GM23338 (cell line): Measurements from ENCODE around the gene IL36RN. TPM values are rescaled to one million over a fixed set of nuclear protein-coding genes. Genes with fewer than 3 reads are reported as not detected.

Experiments used
- ATAC-seq: fragments of 200-7000 bp; cut with Tn5 transposase; 3 replicates; pipeline ENCODE4 v1.9.1; 2020
- DNase-seq: peaks from one replicate; pipeline ENCODE4 v3.0.0-alpha.2; 2015; ENCODE audit warnings: low spot score
- H2AFZ ChIP-seq: fragments of 200-600 bp; sonication (generic); 2 replicates; pipeline ENCODE4 v1.8.0; 2016; ENCODE audit warnings: antibody characterized with exemption, mild to moderate bottlenecking, moderate library complexity
- H3F3A ChIP-seq: fragments of 200-600 bp; sonication (generic); replicated peaks from 2 replicates; pipeline ENCODE4 v1.8.0; 2017; ENCODE audit warnings: antibody characterized with exemption, mixed run types, low read depth
- H3K27ac ChIP-seq: fragments of 200-600 bp; sonication (generic); 2 replicates; pipeline ENCODE4 v1.6.1; 2016; ENCODE audit warnings: low read depth
- H3K27me3 ChIP-seq: fragments of 200-600 bp; sonication (generic); 2 replicates; pipeline ENCODE4 v1.8.0; 2016; ENCODE audit warnings: mild to moderate bottlenecking, mixed run types, moderate library complexity; ENCODE audit not compliant: insufficient read depth
- H3K36me3 ChIP-seq: fragments of 200-600 bp; sonication (generic); 2 replicates; pipeline ENCODE4 v1.8.0; 2016; ENCODE audit warnings: mild to moderate bottlenecking; ENCODE audit not compliant: insufficient read depth
- H3K4me1 ChIP-seq: fragments of 200-600 bp; sonication (generic); 2 replicates; pipeline ENCODE4 v1.8.0; 2016; ENCODE audit warnings: mild to moderate bottlenecking, moderate library complexity; ENCODE audit not compliant: insufficient read depth
- H3K4me2 ChIP-seq: fragments of 200-600 bp; sonication (generic); 2 replicates; pipeline ENCODE4 v1.7.1; 2017; ENCODE audit warnings: mixed run types
- H3K4me3 ChIP-seq: fragments of 200-600 bp; sonication (generic); 2 replicates; pipeline ENCODE4 v1.6.1; 2016; ENCODE audit warnings: mixed run types
- H3K79me2 ChIP-seq: fragments of 200-600 bp; sonication (generic); replicated peaks from 2 replicates; pipeline ENCODE4 v1.8.0; 2017; ENCODE audit warnings: mild to moderate bottlenecking; ENCODE audit not compliant: insufficient read depth
- H3K9me2 ChIP-seq: fragments of 200-600 bp; sonication (generic); 2 replicates; pipeline ENCODE4 v1.8.0; 2017; ENCODE audit not compliant: insufficient read depth
- H4K20me1 ChIP-seq: fragments of 200-600 bp; sonication (generic); replicated peaks from 2 replicates; pipeline ENCODE4 v1.8.0; 2017; ENCODE audit warnings: mild to moderate bottlenecking; ENCODE audit not compliant: insufficient read depth
- H3K27ac Mint-ChIP-seq: 2 replicates; pipeline ENCODE4 v1.8.0; 2020; ENCODE audit warnings: inconsistent platforms, mild to moderate bottlenecking, moderate library complexity, mixed read lengths
- H3K27me3 Mint-ChIP-seq: 3 replicates; pipeline ENCODE4 v1.8.0; 2022; ENCODE audit warnings: low read depth, mild to moderate bottlenecking, moderate library complexity, mixed read lengths, inconsistent platforms; ENCODE audit not compliant: insufficient read depth, poor library complexity
- H3K36me3 Mint-ChIP-seq: 3 replicates; pipeline ENCODE4 v1.8.0; 2021; ENCODE audit warnings: low read depth, mild to moderate bottlenecking, inconsistent platforms, moderate library complexity, mixed read lengths
- H3K4me1 Mint-ChIP-seq: 3 replicates; pipeline ENCODE4 v1.8.0; 2020; ENCODE audit warnings: mild to moderate bottlenecking, inconsistent platforms, mixed read lengths
- H3K4me3 Mint-ChIP-seq: 3 replicates; pipeline ENCODE4 v1.8.0; 2021; ENCODE audit warnings: moderate library complexity, mild to moderate bottlenecking, inconsistent platforms, mixed read lengths
- H3K9me3 Mint-ChIP-seq: 3 replicates; pipeline ENCODE4 v1.8.0; 2020; ENCODE audit warnings: moderate library complexity, mild to moderate bottlenecking, inconsistent platforms, mixed read lengths
- CREB1 ChIP-seq: fragments of 250-450 bp; sonication (Bioruptor Pico); IDR thresholded peaks from 2 replicates; pipeline ENCODE4 v1.5.0; 2020; ENCODE audit warnings: low read depth, mild to moderate bottlenecking, moderate library complexity
- CTCF ChIP-seq, 2 experiments: fragments of 200-600 bp in 1 of 2; sonication (generic) in 1 of 2; conservative IDR thresholded peaks; 2 replicates each; pipeline versions ENCODE4 v1.5.1 to v1.6.1; 2016 to 2017; ENCODE audit warnings: antibody characterized with exemption in 2 of 2, low read depth in 2 of 2, mild to moderate bottlenecking in 2 of 2, moderate library complexity in 1 of 2
- ETS1 ChIP-seq: IDR thresholded peaks from 2 replicates; pipeline ENCODE4 v1.6.1; 2016; ENCODE audit warnings: antibody characterized with exemption
- EZH2 ChIP-seq: fragments of 200-600 bp; sonication (generic); IDR thresholded peaks from one replicate; pipeline ENCODE4 v1.8.0; 2017; ENCODE audit warnings: antibody characterized with exemption, mild to moderate bottlenecking, low read depth; ENCODE audit not compliant: unreplicated experiment
- JUNB ChIP-seq: IDR thresholded peaks from one replicate; pipeline ENCODE4 v1.6.1; 2016; ENCODE audit warnings: antibody characterized with exemption; ENCODE audit not compliant: unreplicated experiment
- NANOG ChIP-seq: IDR thresholded peaks from 2 replicates; pipeline ENCODE4 v1.6.1; 2016; ENCODE audit warnings: antibody characterized with exemption, borderline replicate concordance
- POLR2AphosphoS5 ChIP-seq: IDR thresholded peaks from 2 replicates; pipeline ENCODE4 v1.6.1; 2016; ENCODE audit warnings: antibody characterized with exemption, low read depth
- STAT1 ChIP-seq: IDR thresholded peaks from one replicate; pipeline ENCODE4 v1.6.1; 2016; ENCODE audit warnings: antibody characterized with exemption; ENCODE audit not compliant: unreplicated experiment
- ZNF114 ChIP-seq: fragments of 250-450 bp; sonication (Bioruptor Pico); IDR thresholded peaks from 2 replicates; pipeline ENCODE4 v1.5.0; 2020; ENCODE audit warnings: mild to moderate bottlenecking, moderate library complexity
- ZNF331 ChIP-seq: fragments of 250-450 bp; sonication (Bioruptor Pico); IDR thresholded peaks from 2 replicates; pipeline ENCODE4 v1.5.0; 2020; ENCODE audit warnings: low read depth, mild to moderate bottlenecking, moderate library complexity
- polyA plus RNA-seq: library from polyadenylated mRNA; unstranded; fragments of >200 nt; fragmentation: Nextera tagmentation; extraction: Ambion mirVana; gene quantifications from 2 replicates; pipeline ENCODE4 v1.2.1, GENCODE V29; 2016
- total RNA-seq: library from RNA; depleted of rRNA; stranded (reverse); fragments of >200 nt; shearing (Covaris generic); gene quantifications from 2 replicates; pipeline ENCODE4 v1.2.3, GENCODE V29; 2014
- TF ChIP-seq, protein P1 (sequence below): IDR thresholded peaks from one replicate; pipeline ENCODE4 v1.6.1; 2018; ENCODE audit warnings: antibody characterized with exemption; ENCODE audit not compliant: unreplicated experiment
- TF ChIP-seq, protein P2 (sequence below): fragments of 250-450 bp; sonication (Bioruptor Pico); IDR thresholded peaks from 2 replicates; pipeline ENCODE4 v1.5.0; 2020; ENCODE audit warnings: mild to moderate bottlenecking, moderate library complexity

The IL36RN gene
- total and polyA plus RNA-seq, 2 experiments from 2014 or later, result not detected

DNA sequence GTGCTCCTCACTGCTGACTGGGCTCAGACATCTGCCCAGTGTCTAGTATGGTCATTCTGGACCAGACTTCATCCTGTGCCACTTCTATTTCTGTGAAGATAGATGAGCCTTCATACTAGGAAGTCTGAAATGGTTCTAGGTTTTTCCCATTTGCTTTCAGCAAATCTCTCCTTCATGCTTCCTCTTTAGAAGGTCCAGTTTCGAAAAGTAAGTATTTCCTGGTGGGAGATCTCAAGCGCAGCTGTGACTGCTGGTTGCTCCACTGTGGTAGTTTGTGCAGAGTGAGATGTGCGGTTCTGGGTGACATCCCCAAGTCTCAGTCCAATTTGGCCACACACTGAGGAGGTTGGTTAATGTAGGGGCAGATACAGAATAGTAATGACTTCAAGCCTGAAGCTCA is 20.7 kb upstream of the IL36RN start:
- no peak overlapping the region for H3K4me3 ChIP-seq
- H3K36me3 ChIP-seq, result no peaks in the 10 kb centered on the region
- H3F3A ChIP-seq, result no peaks in the 10 kb centered on the region
- no peak overlapping the region for H3K27ac ChIP-seq
- H3K27me3 ChIP-seq, result no peaks in the 10 kb centered on the region
- H3K27me3 Mint-ChIP-seq, result no peaks in the 10 kb centered on the region
- ATAC-seq (no peak), DNase-seq (no peak)
- H2AFZ ChIP-seq, result no peak overlapping the region
- no peak for TF ChIP-seq ETS1
- TF ChIP-seq, protein P1, sequence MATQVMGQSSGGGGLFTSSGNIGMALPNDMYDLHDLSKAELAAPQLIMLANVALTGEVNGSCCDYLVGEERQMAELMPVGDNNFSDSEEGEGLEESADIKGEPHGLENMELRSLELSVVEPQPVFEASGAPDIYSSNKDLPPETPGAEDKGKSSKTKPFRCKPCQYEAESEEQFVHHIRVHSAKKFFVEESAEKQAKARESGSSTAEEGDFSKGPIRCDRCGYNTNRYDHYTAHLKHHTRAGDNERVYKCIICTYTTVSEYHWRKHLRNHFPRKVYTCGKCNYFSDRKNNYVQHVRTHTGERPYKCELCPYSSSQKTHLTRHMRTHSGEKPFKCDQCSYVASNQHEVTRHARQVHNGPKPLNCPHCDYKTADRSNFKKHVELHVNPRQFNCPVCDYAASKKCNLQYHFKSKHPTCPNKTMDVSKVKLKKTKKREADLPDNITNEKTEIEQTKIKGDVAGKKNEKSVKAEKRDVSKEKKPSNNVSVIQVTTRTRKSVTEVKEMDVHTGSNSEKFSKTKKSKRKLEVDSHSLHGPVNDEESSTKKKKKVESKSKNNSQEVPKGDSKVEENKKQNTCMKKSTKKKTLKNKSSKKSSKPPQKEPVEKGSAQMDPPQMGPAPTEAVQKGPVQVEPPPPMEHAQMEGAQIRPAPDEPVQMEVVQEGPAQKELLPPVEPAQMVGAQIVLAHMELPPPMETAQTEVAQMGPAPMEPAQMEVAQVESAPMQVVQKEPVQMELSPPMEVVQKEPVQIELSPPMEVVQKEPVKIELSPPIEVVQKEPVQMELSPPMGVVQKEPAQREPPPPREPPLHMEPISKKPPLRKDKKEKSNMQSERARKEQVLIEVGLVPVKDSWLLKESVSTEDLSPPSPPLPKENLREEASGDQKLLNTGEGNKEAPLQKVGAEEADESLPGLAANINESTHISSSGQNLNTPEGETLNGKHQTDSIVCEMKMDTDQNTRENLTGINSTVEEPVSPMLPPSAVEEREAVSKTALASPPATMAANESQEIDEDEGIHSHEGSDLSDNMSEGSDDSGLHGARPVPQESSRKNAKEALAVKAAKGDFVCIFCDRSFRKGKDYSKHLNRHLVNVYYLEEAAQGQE, result no peak
- no peak for TF ChIP-seq CTCF (conservative IDR thresholded peaks at IDR 0.05; ENCODE audit: low read depth in 2 of 2)
- TF ChIP-seq, protein P2, sequence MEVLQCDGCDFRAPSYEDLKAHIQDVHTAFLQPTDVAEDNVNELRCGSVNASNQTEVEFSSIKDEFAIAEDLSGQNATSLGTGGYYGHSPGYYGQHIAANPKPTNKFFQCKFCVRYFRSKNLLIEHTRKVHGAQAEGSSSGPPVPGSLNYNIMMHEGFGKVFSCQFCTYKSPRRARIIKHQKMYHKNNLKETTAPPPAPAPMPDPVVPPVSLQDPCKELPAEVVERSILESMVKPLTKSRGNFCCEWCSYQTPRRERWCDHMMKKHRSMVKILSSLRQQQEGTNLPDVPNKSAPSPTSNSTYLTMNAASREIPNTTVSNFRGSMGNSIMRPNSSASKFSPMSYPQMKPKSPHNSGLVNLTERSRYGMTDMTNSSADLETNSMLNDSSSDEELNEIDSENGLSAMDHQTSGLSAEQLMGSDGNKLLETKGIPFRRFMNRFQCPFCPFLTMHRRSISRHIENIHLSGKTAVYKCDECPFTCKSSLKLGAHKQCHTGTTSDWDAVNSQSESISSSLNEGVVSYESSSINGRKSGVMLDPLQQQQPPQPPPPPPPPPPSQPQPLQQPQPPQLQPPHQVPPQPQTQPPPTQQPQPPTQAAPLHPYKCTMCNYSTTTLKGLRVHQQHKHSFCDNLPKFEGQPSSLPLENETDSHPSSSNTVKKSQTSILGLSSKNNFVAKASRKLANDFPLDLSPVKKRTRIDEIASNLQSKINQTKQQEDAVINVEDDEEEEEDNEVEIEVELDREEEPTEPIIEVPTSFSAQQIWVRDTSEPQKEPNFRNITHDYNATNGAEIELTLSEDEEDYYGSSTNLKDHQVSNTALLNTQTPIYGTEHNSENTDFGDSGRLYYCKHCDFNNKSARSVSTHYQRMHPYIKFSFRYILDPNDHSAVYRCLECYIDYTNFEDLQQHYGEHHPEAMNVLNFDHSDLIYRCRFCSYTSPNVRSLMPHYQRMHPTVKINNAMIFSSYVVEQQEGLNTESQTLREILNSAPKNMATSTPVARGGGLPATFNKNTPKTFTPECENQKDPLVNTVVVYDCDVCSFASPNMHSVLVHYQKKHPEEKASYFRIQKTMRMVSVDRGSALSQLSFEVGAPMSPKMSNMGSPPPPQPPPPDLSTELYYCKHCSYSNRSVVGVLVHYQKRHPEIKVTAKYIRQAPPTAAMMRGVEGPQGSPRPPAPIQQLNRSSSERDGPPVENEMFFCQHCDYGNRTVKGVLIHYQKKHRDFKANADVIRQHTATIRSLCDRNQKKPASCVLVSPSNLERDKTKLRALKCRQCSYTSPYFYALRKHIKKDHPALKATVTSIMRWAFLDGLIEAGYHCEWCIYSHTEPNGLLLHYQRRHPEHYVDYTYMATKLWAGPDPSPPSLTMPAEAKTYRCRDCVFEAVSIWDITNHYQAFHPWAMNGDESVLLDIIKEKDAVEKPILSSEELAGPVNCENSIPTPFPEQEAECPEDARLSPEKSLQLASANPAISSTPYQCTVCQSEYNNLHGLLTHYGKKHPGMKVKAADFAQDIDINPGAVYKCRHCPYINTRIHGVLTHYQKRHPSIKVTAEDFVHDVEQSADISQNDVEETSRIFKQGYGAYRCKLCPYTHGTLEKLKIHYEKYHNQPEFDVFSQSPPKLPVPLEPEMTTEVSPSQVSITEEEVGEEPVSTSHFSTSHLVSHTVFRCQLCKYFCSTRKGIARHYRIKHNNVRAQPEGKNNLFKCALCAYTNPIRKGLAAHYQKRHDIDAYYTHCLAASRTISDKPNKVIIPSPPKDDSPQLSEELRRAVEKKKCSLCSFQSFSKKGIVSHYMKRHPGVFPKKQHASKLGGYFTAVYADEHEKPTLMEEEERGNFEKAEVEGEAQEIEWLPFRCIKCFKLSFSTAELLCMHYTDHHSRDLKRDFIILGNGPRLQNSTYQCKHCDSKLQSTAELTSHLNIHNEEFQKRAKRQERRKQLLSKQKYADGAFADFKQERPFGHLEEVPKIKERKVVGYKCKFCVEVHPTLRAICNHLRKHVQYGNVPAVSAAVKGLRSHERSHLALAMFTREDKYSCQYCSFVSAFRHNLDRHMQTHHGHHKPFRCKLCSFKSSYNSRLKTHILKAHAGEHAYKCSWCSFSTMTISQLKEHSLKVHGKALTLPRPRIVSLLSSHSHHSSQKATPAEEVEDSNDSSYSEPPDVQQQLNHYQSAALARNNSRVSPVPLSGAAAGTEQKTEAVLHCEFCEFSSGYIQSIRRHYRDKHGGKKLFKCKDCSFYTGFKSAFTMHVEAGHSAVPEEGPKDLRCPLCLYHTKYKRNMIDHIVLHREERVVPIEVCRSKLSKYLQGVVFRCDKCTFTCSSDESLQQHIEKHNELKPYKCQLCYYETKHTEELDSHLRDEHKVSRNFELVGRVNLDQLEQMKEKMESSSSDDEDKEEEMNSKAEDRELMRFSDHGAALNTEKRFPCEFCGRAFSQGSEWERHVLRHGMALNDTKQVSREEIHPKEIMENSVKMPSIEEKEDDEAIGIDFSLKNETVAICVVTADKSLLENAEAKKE, result no peak
- TF ChIP-seq JUNB, result no peak
- no peak for TF ChIP-seq ZNF114
- TF ChIP-seq CREB1 (CRISPR knock-in tag), result no peak
- TF ChIP-seq STAT1, result no peak
- no peak for TF ChIP-seq NANOG
- TF ChIP-seq ZNF331 (CRISPR knock-in tag), result no peak
- TF ChIP-seq POLR2AphosphoS5, result no peak
- no peak for TF ChIP-seq EZH2
- no peaks in the 10 kb centered on the region for H4K20me1 ChIP-seq
- no peaks in the 10 kb centered on the region; the same call in 2 of the 3 replicates for H3K36me3 Mint-ChIP-seq
- H3K4me1 ChIP-seq, result no peaks in the 10 kb centered on the region
- H3K9me3 Mint-ChIP-seq, result no peaks in the 10 kb centered on the region; the same call in 2 of the 3 replicates
- no peak overlapping the region for H3K27ac Mint-ChIP-seq
- peaks cover 2% of the 10 kb centered on the region; the same call in 1 of the 3 replicates for H3K4me1 Mint-ChIP-seq
- no peaks in the 10 kb centered on the region for H3K9me2 ChIP-seq
- H3K4me3 Mint-ChIP-seq, result no peak overlapping the region
- H3K4me2 ChIP-seq, result no peak overlapping the region
- no peaks in the 10 kb centered on the region for H3K79me2 ChIP-seq
